Fibroblast of mammary gland (primary cell): ENCODE results near the gene TXLNB.
A peak's percentile ranks its signal among the peaks of the same experiment; 100 is the strongest.

Source experiments
- DNase-seq: peaks from one replicate; pipeline ENCODE4 v3.0.0-alpha.2; 2010; ENCODE audit warnings: low read depth
- H3K4me3 ChIP-seq: 2 replicates; pipeline ENCODE4 v1.5.1; 2011; ENCODE audit warnings: low read depth, mild to moderate bottlenecking, low read length, moderate library complexity; ENCODE audit not compliant: control insufficient read depth
- TF ChIP-seq, protein P1 (sequence below): conservative IDR thresholded peaks from 2 replicates; pipeline ENCODE4 v1.5.1; 2011; ENCODE audit warnings: low read depth, low read length, inconsistent platforms; ENCODE audit not compliant: control insufficient read depth, insufficient read depth

The TXLNB gene

DNA sequence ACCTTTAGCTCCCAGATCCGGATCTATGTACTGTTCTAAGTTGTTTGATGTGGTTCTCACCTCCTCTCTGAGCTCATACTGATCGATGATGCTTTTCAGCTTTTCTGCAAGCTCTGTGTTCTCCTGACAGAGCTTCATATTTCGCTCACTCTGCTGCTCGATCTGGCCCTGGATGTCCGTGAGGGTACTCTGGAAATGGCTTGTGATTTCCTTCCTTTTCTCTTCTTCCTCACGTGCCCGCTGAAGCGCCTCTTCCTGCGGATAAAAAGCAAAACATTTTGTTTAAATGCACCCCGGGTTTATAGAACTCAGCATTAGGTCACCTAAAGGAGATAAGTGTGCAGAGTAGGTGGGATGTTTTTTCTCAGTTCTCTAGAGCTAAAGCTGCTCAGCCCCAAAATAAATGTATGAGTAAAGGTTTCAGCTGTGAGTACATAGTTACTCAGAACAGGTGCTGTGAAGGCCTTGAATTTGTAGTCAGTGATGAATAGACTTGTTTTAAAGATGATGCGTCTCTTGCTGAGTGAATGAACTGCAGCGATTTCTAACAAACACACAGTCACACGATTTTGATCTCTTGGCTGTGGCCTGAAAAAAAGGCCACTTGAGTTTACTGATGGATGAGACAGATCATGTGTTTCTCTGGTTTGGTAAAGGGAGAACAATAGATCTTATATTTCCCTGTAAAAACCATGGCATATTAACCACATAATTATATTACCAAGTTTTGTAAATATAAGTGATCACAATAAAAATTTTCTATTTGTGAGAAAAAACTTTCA lies 29.1 kb downstream of the TXLNB start:
- no peak overlapping the region for H3K4me3 ChIP-seq
- TF ChIP-seq, protein P1, sequence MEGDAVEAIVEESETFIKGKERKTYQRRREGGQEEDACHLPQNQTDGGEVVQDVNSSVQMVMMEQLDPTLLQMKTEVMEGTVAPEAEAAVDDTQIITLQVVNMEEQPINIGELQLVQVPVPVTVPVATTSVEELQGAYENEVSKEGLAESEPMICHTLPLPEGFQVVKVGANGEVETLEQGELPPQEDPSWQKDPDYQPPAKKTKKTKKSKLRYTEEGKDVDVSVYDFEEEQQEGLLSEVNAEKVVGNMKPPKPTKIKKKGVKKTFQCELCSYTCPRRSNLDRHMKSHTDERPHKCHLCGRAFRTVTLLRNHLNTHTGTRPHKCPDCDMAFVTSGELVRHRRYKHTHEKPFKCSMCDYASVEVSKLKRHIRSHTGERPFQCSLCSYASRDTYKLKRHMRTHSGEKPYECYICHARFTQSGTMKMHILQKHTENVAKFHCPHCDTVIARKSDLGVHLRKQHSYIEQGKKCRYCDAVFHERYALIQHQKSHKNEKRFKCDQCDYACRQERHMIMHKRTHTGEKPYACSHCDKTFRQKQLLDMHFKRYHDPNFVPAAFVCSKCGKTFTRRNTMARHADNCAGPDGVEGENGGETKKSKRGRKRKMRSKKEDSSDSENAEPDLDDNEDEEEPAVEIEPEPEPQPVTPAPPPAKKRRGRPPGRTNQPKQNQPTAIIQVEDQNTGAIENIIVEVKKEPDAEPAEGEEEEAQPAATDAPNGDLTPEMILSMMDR: no peak
- DNase-seq: peak; percentile 64

DNA sequence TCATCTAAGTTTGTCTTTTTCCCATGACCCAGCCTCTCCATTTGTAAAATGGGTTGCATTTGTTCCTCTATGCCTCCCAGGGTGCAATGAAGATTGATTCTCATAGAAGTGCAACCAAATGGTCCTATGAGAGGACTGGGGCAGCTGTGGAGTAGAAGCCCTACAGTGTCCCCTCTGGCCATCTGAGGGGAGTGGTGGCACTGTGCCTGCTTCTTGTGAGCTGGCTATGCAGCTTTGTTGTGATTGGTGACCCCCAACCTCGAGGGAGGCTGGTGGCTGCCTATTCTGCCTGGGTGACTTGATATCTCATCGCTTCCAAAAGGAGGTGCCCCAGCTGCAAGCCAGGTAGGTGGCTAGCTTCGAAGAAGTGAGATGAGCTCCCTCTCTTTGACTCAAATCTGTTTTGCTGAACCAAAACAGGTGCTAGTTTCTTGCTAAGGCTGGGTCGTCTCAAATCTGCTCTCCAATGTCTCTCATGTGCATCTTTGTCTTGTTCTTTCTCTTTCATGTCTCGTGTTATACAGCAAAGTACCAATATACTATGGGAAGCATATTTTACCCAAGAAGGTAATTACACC lies 33.9 kb downstream of the TXLNB start:
- TF ChIP-seq, protein P1: no peak
- DNase-seq: no peak
- no peak overlapping the region for H3K4me3 ChIP-seq

DNA sequence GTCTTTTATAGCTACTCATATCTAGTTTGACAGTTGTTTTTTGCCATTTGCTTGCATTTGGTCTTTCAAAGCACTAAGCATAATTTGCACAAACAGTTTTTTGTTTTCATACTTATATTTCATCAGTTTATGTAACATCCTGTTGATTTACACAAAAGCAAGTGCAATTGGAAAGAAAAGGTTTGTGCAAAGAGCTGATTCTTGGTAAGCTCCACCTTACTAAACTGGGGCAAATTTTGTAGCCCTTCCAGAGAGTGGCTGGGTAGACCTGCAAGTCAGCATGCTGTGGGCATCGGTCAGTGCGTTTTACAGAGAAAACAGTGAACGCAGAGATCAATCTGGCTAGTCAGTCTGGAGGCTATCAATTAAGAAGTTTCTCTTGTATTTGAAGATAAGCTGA lies 34.5 kb downstream of the TXLNB start:
- TF ChIP-seq, protein P1: no peak
- H3K4me3 ChIP-seq: no peak overlapping the region
- no peak for DNase-seq

GRCh38 chr6:139256087-139256486 lies 35.7 kb downstream of the TXLNB start:
- DNase-seq: peak; percentile 89
- TF ChIP-seq, protein P1: no peak
- no peak overlapping the region for H3K4me3 ChIP-seq

DNA sequence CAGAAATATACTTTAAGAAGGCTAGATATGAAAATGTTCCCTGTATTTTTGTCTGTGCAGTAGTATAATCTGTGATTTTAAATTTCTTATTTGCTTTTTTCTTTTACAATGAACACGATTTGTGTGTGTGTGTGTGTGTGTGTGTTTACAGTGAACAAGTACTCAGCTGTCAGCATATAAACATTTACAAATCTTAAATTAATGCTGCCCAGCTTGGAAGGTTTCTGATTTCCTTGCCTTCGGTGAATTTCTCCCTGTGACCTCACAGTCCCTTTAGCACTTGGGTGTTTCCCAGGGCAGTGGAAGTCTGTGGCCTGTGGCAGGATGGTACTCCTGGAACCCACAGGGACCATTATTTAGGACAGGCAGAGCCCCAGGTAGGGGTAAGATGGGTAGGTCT lies 37.6 kb downstream of the TXLNB start:
- no peak overlapping the region for H3K4me3 ChIP-seq
- DNase-seq: no peak
- TF ChIP-seq, protein P1: no peak

- DNase-seq: no peak
- TF ChIP-seq, protein P1: no peak
- H3K4me3 ChIP-seq: no peak overlapping the region
These were observed 38.1 kb downstream of the TXLNB start for GRCh38 chr6:139253656-139254055.
